Lung (tissue), 16 donors: Measurements from ENCODE around the gene THBS4. TPM values are rescaled to one million over a fixed set of nuclear protein-coding genes. Genes with fewer than 3 reads are reported as not detected.

Experiments used
- ATAC-seq: fragments of 200-7000 bp; cut with Tn5 transposase; one replicate; pipeline ENCODE4 v1.9.1; 2020; ENCODE audit warnings: moderate number of reproducible peaks; ENCODE audit not compliant: insufficient read depth, low FRiP score
- DNase-seq, 3 donors: peaks; one replicate each; pipeline ENCODE4 v3.0.0-alpha.2; 2013 to 2017
- H3K27ac ChIP-seq, 2 donors: one replicate each; pipeline ENCODE4 v1.5.1; 2013; ENCODE audit warnings: mild to moderate bottlenecking in 2 of 2, moderate library complexity in 2 of 2, control low read depth in 1 of 2, inconsistent platforms in 1 of 2, low read depth in 1 of 2, low read length in 1 of 2
- H3K27me3 ChIP-seq, 3 donors: one replicate each; pipeline ENCODE4 v1.5.1; 2013; ENCODE audit warnings: low read length in 2 of 3; ENCODE audit not compliant: control insufficient read depth in 3 of 3, insufficient read depth in 3 of 3
- H3K36me3 ChIP-seq, 4 donors: one replicate each; pipeline ENCODE4 v1.5.1; 2013; ENCODE audit warnings: low read length in 4 of 4, mild to moderate bottlenecking in 1 of 4, moderate library complexity in 1 of 4; ENCODE audit not compliant: control insufficient read depth in 4 of 4, insufficient read depth in 4 of 4
- H3K4me1 ChIP-seq, 5 donors: one replicate each; pipeline ENCODE4 v1.5.1; 2013; ENCODE audit warnings: low read length in 5 of 5, mild to moderate bottlenecking in 2 of 5, moderate library complexity in 1 of 5; ENCODE audit not compliant: control insufficient read depth in 5 of 5, insufficient read depth in 5 of 5
- H3K4me3 ChIP-seq: one replicate; pipeline ENCODE4 v1.5.1; 2013; ENCODE audit warnings: mild to moderate bottlenecking, control low read depth, moderate library complexity
- H3K9ac ChIP-seq, 2 donors: one replicate each; pipeline ENCODE4 v1.5.1; 2013; ENCODE audit warnings: low read length in 2 of 2, control low read depth in 1 of 2; ENCODE audit not compliant: insufficient read depth in 1 of 2
- H3K9me3 ChIP-seq, 4 donors: one replicate each; pipeline ENCODE4 v1.5.1; 2013; ENCODE audit warnings: low read length in 3 of 4, mild to moderate bottlenecking in 1 of 4, moderate library complexity in 1 of 4; ENCODE audit not compliant: control insufficient read depth in 4 of 4, insufficient read depth in 3 of 4
- CTCF ChIP-seq: IDR thresholded peaks from 2 replicates; pipeline ENCODE4 v1.5.1; 2012; ENCODE audit warnings: mild to moderate bottlenecking; ENCODE audit errors: control extremely low read depth, extremely low read depth
- WGBS, 2 donors: extraction: QIAGEN DNeasy Blood & Tissue Kit; methylation state at CpG; one replicate each; pipeline ENCODE4 v1.1.7; 2013; 5-methylcytosine and 5-hydroxymethylcytosine counted together
- long read RNA-seq, 5 donors: transcript quantifications; one replicate each; lab custom pipeline, GENCODE V29; 2026
- polyA plus RNA-seq, 2 donors: library from polyadenylated mRNA; stranded (reverse); fragments of 200-250 nt; gene quantifications; one replicate each; pipeline ENCODE4 v1.2.1, GENCODE V29; 2013
- total RNA-seq, 2 donors: library from RNA; depleted of rRNA in 1 of 2; stranded (reverse); fragments of >200 nt in 1 of 2; gene quantifications; one replicate each; pipeline ENCODE4 v1.2.1, GENCODE V29; 2014 to 2021
- donor health status: control.
- donor health status: control.
- donor health status: Bipolar disorder and iron deficiency.
- donor health status: healthy.
- donor health status: DM: yes; HTN: yes; CAD: no.

THBS4 gene
- total RNA-seq = 1 to 10 TPM; 1.7 to 4.2 TPM
- under 1 TPM; 0.69 to 0.79 TPM for polyA plus RNA-seq
- long read RNA-seq, donor 1 = 0 reads
- long read RNA-seq, donor 2 = 0 reads
- long read RNA-seq, donor 3, partial matches to known transcripts = 5 of 5 reads
- long read RNA-seq, donor 3, other reads (novel, unspliced or antisense) = 0 of 5 reads
- long read RNA-seq, donor 4 = 0 reads
- long read RNA-seq, donor 5 = 0 reads

- Histone ChIP-seq H3K27me3 (peaks cover 2 to 57% (median 55%) of the 10 kb centered on the region in 3 donors), H3K9ac (no peak within 1 kb of the TSS), H3K4me3 (no peak within 1 kb of the TSS), H3K36me3 (no peaks in the 10 kb centered on the region), H3K27ac (peak within 1 kb of the TSS in 1 of 2 donors; percentile 11), H3K9me3 (peaks cover 0 to 2% (median 0%) of the 10 kb centered on the region in 4 donors), H3K4me1 (peaks cover 0 to 4% (median 0%) of the 10 kb centered on the region in 5 donors)
- no peak for ATAC-seq
- 7% methylated on average over 62 to 76 of the region's 76 CpGs for WGBS, 2 donors
- no peak for TF ChIP-seq CTCF
- DNase-seq = peak in 2 of 3 donors; percentile 18 to 25
Observed at GRCh38 chr5:80034962-80035821, at the start of gene THBS4. THBS4 (plus strand) TSS chr5:80035348; CDS start chr5:80035538, 190 bp downstream.

- no peak overlapping the region for H3K4me3 ChIP-seq
- peaks cover 0 to 6% (median 0%) of the 10 kb centered on the region in 5 donors for H3K4me1 ChIP-seq
- no peak for TF ChIP-seq CTCF
- H3K27me3 ChIP-seq = no peaks in the 10 kb centered on the region
- peaks cover 4 to 30% (median 18%) of the 10 kb centered on the region in 4 donors for H3K36me3 ChIP-seq
- H3K9ac ChIP-seq = no peak overlapping the region
- no peaks in the 10 kb centered on the region for H3K9me3 ChIP-seq
- no peak for ATAC-seq
- H3K27ac ChIP-seq = no peak overlapping the region
- DNase-seq = no peak
Observed at GRCh38 chr5:79986260-79986659, 48.9 kb upstream of the THBS4 start.

GRCh38 chr5:79990205-79990597, 44.9 kb upstream of the THBS4 start:
- Histone ChIP-seq H3K4me1 (peaks cover 0 to 11% (median 6%) of the 10 kb centered on the region in 5 donors), H3K27ac (peak overlapping the region in 1 of 2 donors; percentile 73), H3K36me3 (peaks cover 0 to 22% (median 6%) of the 10 kb centered on the region in 4 donors), H3K27me3 (no peaks in the 10 kb centered on the region), H3K9ac (peak overlapping the region in 1 of 2 donors; percentile 53), H3K4me3 (no peak overlapping the region), H3K9me3 (no peaks in the 10 kb centered on the region)
- ATAC-seq = no peak
- no peak for DNase-seq
- 73 to 80% methylated on average over 6 of the region's 6 CpGs for WGBS, 2 donors
- TF ChIP-seq CTCF = no peak
